GM12801 (cell line): ENCODE measurements around the gene GALNT10.

ENCODE experiments used
- CTCF ChIP-seq: IDR thresholded peaks from one replicate; pipeline ENCODE4 v1.5.1; 2011; ENCODE audit warnings: control low read depth; ENCODE audit not compliant: insufficient read length; ENCODE audit errors: extremely low read depth

The GALNT10 gene

GRCh38 chr5:154403234-154403633, 212.7 kb downstream of the GALNT10 start:
- no peak for TF ChIP-seq CTCF

- no peak for TF ChIP-seq CTCF
Observed at GRCh38 chr5:154403776-154404387, 213.3 kb downstream of the GALNT10 start.

- no peak for TF ChIP-seq CTCF
Observed at GRCh38 chr5:154405078-154405792, 214.7 kb downstream of the GALNT10 start.

GRCh38 chr5:154406231-154406630, 215.7 kb downstream of the GALNT10 start:
- TF ChIP-seq CTCF: no peak

- no peak for TF ChIP-seq CTCF
Observed at GRCh38 chr5:154406826-154407225, 216.3 kb downstream of the GALNT10 start.

GRCh38 chr5:154408811-154409210, 218.3 kb downstream of the GALNT10 start:
- no peak for TF ChIP-seq CTCF

GRCh38 chr5:154409230-154409840, 218.8 kb downstream of the GALNT10 start:
- no peak for TF ChIP-seq CTCF
